ENCODE data around the gene CUX1. TPM values are rescaled to one million over a fixed set of nuclear protein-coding genes. Genes with fewer than 3 reads are reported as not detected.

CUX1 gene
- total RNA-seq, 1 experiment from 2014 or later = 53.5 TPM

- no peak overlapping the region for H3K4ac ChIP-seq (ENCODE audit: low read depth, low read length)
- H4K20me1 ChIP-seq (ENCODE audit: control insufficient read depth, insufficient read depth, insufficient read length) = no peaks in the 10 kb centered on the region
- H3K9me3 Mint-ChIP-seq = no peaks in the 10 kb centered on the region
- no peaks in the 10 kb centered on the region for H3K9me3 ChIP-seq (ENCODE audit: control insufficient read depth, low read depth, low read length)
- no peaks in the 10 kb centered on the region for H3K27me3 ChIP-seq (ENCODE audit: insufficient read depth, low read length)
- no peak for TF ChIP-seq CTCF (conservative IDR thresholded peaks at IDR 0.05)
- H3K4me1 Mint-ChIP-seq = peaks cover 24% of the 10 kb centered on the region in 2 experiments
- H3T11ph ChIP-seq (ENCODE audit: low read length) = no peak overlapping the region
- H2BK120ac ChIP-seq (ENCODE audit: low read depth, low read length, poor library complexity, severe bottlenecking) = no peak overlapping the region
- peaks cover 0 to 10% (median 3%) of the 10 kb centered on the region in 3 experiments; a peak in 3 of 7 replicates for H3K36me3 Mint-ChIP-seq (ENCODE audit: insufficient read depth in 1 of 3, low read depth in 3 of 3)
- H3K4me1 ChIP-seq (ENCODE audit: insufficient read depth, low read length) = no peaks in the 10 kb centered on the region; the same call in 1 of the 2 replicates
- H3K14ac ChIP-seq (ENCODE audit: insufficient read depth, low read length) = no peak overlapping the region
- no CpG with 5 or more reads among the region's 10 CpGs for whole genome bisulfite sequencing (ENCODE audit: extremely low coverage, insufficient read length, low lambda C conversion rate)
- no peak overlapping the region for H4K5ac ChIP-seq (ENCODE audit: insufficient read length, low read depth, low read length)
- H3K27me3 Mint-ChIP-seq (ENCODE audit: low read depth) = no peaks in the 10 kb centered on the region
- H2BK15ac ChIP-seq (ENCODE audit: low read depth, low read length) = no peak overlapping the region
- no peak overlapping the region for H2AFZ ChIP-seq (ENCODE audit: low read length)
- no peak overlapping the region for H2BK20ac ChIP-seq (ENCODE audit: low read depth, low read length, poor library complexity, severe bottlenecking)
- no peak for DNase-seq
- H3K27ac ChIP-seq (ENCODE audit: insufficient read length, low read depth, low read length) = no peak overlapping the region
- no peak overlapping the region for H3K56ac ChIP-seq (ENCODE audit: insufficient read length, low read depth, low read length)
- no peaks in the 10 kb centered on the region for H3K23me2 ChIP-seq (ENCODE audit: insufficient read length, low read depth, low read length, poor library complexity, severe bottlenecking)
- H3K4me2 ChIP-seq (ENCODE audit: insufficient read depth, insufficient read length, low read length) = no peak overlapping the region
- no peak overlapping the region for H2BK12ac ChIP-seq (ENCODE audit: insufficient read length, low read depth, low read length)
- H4K91ac ChIP-seq (ENCODE audit: insufficient read length, low read depth, low read length) = no peak overlapping the region
- no peak overlapping the region for H3K23ac ChIP-seq (ENCODE audit: insufficient read length, low read depth, low read length)
- no peak overlapping the region for H4K8ac ChIP-seq (replicated peaks; ENCODE audit: insufficient read length, low read depth, low read length)
- H3K4me3 Mint-ChIP-seq = no peak overlapping the region; a peak in 1 of 5 replicates
- peaks cover 3% of the 10 kb centered on the region for H3K79me1 ChIP-seq (ENCODE audit: insufficient read depth, low read depth, low read length, poor library complexity, severe bottlenecking)
- H3K79me2 ChIP-seq (ENCODE audit: insufficient read depth, low read length) = peaks cover 7% of the 10 kb centered on the region; the same call in 1 of the 2 replicates
- H2BK5ac ChIP-seq (ENCODE audit: insufficient read length, low read length) = no peak overlapping the region
- H3K9ac ChIP-seq (ENCODE audit: extremely low read depth, insufficient read length, low read length) = no peak overlapping the region
- H3K18ac ChIP-seq (ENCODE audit: insufficient read length, low read depth, low read length) = no peak overlapping the region
- peak overlapping the region in 2 of 3 experiments; percentile 53 to 81; a peak in 3 of 7 replicates for H3K27ac Mint-ChIP-seq
- H2AK5ac ChIP-seq (ENCODE audit: insufficient read length, low read length) = no peak overlapping the region
Observed at GRCh38 chr7:101969997-101970585, 152.7 kb downstream of the CUX1 start.

Measured in H9 (cell line).